Tibial nerve (tissue), 4 donors: ENCODE data around the gene KREMEN2. TPM values are rescaled to one million over a fixed set of nuclear protein-coding genes. Genes with fewer than 3 reads are reported as not detected.
A peak's percentile ranks its signal among the peaks of the same experiment; 100 is the strongest.

Experiments
- DNase-seq, 2 donors: peaks; one replicate each; pipeline ENCODE4 v3.0.0-alpha.2; 2019; ENCODE audit warnings: low spot score in 2 of 2
- H3K27ac ChIP-seq, 4 donors: fragments of 200-600 bp; sonication (generic) in 3 of 4; one replicate each; pipeline ENCODE4 v1.5.1; 2017 to 2019; ENCODE audit warnings: mild to moderate bottlenecking in 1 of 4
- H3K27me3 ChIP-seq, 2 donors: fragments of 200-600 bp; sonication (generic) in 1 of 2; one replicate each; pipeline versions ENCODE4 v1.5.1 to v1.6.0; 2017 to 2019
- H3K36me3 ChIP-seq, 3 donors: fragments of 200-600 bp; sonication (generic); one replicate each; pipeline ENCODE4 v1.5.1; 2018 to 2019
- H3K4me1 ChIP-seq, 4 donors: fragments of 200-600 bp; sonication (generic) in 3 of 4; one replicate each; pipeline ENCODE4 v1.5.1; 2017 to 2019
- H3K4me3 ChIP-seq, 4 donors: fragments of 200-600 bp; sonication (generic) in 3 of 4; one replicate each; pipeline ENCODE4 v1.5.1; 2017 to 2019; ENCODE audit warnings: mild to moderate bottlenecking in 1 of 4, moderate library complexity in 1 of 4
- H3K9me3 ChIP-seq, 4 donors: fragments of 200-600 bp; sonication (generic) in 3 of 4; one replicate each; pipeline ENCODE4 v1.5.1; 2017 to 2019
- CTCF ChIP-seq, 5 experiments: fragments of 200-600 bp in 3 of 5; fragments of 450-650 bp in 2 of 5; sonication (generic) in 3 of 5; IDR thresholded peaks; one replicate each; pipeline ENCODE4 v1.5.1; 2016 to 2019; ENCODE audit warnings: antibody characterized with exemption in 5 of 5, mild to moderate bottlenecking in 3 of 5, moderate library complexity in 2 of 5
- EP300 ChIP-seq, 2 donors: sonication (generic); formaldehyde crosslinking; IDR thresholded peaks; one replicate each; pipeline ENCODE4 v1.6.1; 2017; ENCODE audit warnings: antibody characterized with exemption in 2 of 2, mild to moderate bottlenecking in 1 of 2
- POLR2A ChIP-seq, 2 donors: fragments of 450-650 bp; IDR thresholded peaks; one replicate each; pipeline ENCODE4 v1.6.1; 2017; ENCODE audit warnings: antibody characterized with exemption in 2 of 2, mild to moderate bottlenecking in 2 of 2, moderate library complexity in 2 of 2
- WGBS, 2 donors: methylation state at CpG; one replicate each; pipeline ENCODE4 v1.1.5; 2018; 5-methylcytosine and 5-hydroxymethylcytosine counted together
- total RNA-seq, 4 donors: library from RNA; depleted of rRNA; stranded (reverse); fragments of >200 nt; gene quantifications; one replicate each; pipeline ENCODE4 v1.1.0, GENCODE V29; 2016

The KREMEN2 gene
- total RNA-seq, 4 donors from 2014 or later, result not detected

- no peak overlapping the region for H3K27ac ChIP-seq
- peak overlapping the region in 1 of 4 donors; percentile 40 for H3K4me3 ChIP-seq
- H3K4me1 ChIP-seq, result peaks cover 0 to 22% (median 7%) of the 10 kb centered on the region in 4 donors
- peaks cover 2 to 87% of the 10 kb centered on the region in 2 donors for H3K27me3 ChIP-seq
- TF ChIP-seq CTCF (IDR thresholded peaks at IDR 0.05) (no peak), POLR2A (IDR thresholded peaks at IDR 0.05) (no peak), EP300 (IDR thresholded peaks at IDR 0.05) (no peak)
- DNase-seq, result no peak
- WGBS, 2 donors, result 0 to 1% methylated on average over 1 to 38 of the region's 67 CpGs
- H3K9me3 ChIP-seq, result no peaks in the 10 kb centered on the region
- no peaks in the 10 kb centered on the region for H3K36me3 ChIP-seq
Observed at GRCh38 chr16:3004319-3004718, 40.2 kb downstream of the KREMEN2 start.

GRCh38 chr16:3004781-3005284, 40.8 kb downstream of the KREMEN2 start:
- Histone ChIP-seq H3K27me3 (peaks cover 2 to 88% of the 10 kb centered on the region in 2 donors), H3K27ac (peak overlapping the region in 1 of 4 donors; percentile 50), H3K4me1 (peaks cover 0 to 22% (median 7%) of the 10 kb centered on the region in 4 donors), H3K4me3 (peak overlapping the region in 2 of 4 donors; percentile 9 to 40), H3K36me3 (no peaks in the 10 kb centered on the region), H3K9me3 (no peaks in the 10 kb centered on the region)
- WGBS, 2 donors, result 13 to 14% methylated on average over 24 to 25 of the region's 25 CpGs
- TF ChIP-seq EP300 (IDR thresholded peaks at IDR 0.05) (no peak), CTCF (IDR thresholded peaks at IDR 0.05) (no peak), POLR2A (IDR thresholded peaks at IDR 0.05) (no peak)
- DNase-seq, result no peak

- no peaks in the 10 kb centered on the region for H3K9me3 ChIP-seq
- peaks cover 0 to 22% (median 7%) of the 10 kb centered on the region in 4 donors for H3K4me1 ChIP-seq
- WGBS, 2 donors, result 45% methylated on average over 8 to 11 of the region's 13 CpGs
- no peak for TF ChIP-seq EP300 (IDR thresholded peaks at IDR 0.05)
- no peak for TF ChIP-seq POLR2A (IDR thresholded peaks at IDR 0.05)
- no peak for TF ChIP-seq CTCF (IDR thresholded peaks at IDR 0.05)
- H3K27me3 ChIP-seq, result peaks cover 2 to 91% of the 10 kb centered on the region in 2 donors
- DNase-seq, result no peak
- H3K4me3 ChIP-seq, result no peak overlapping the region
- H3K36me3 ChIP-seq, result no peaks in the 10 kb centered on the region
- H3K27ac ChIP-seq, result peak overlapping the region in 1 of 4 donors; percentile 34
Observed at GRCh38 chr16:3007059-3007956, 43.2 kb downstream of the KREMEN2 start.

GRCh38 chr16:3007957-3008689, 44.0 kb downstream of the KREMEN2 start:
- no peak for TF ChIP-seq POLR2A (IDR thresholded peaks at IDR 0.05)
- TF ChIP-seq CTCF (IDR thresholded peaks at IDR 0.05), result no peak
- TF ChIP-seq EP300 (IDR thresholded peaks at IDR 0.05), result no peak
- 13 to 24% methylated on average over 17 of the region's 17 CpGs for WGBS, 2 donors
- Histone ChIP-seq H3K4me1 (peaks cover 0 to 22% (median 7%) of the 10 kb centered on the region in 4 donors), H3K4me3 (no peak overlapping the region), H3K27me3 (peaks cover 2 to 91% of the 10 kb centered on the region in 2 donors), H3K9me3 (no peaks in the 10 kb centered on the region), H3K27ac (peak overlapping the region in 1 of 4 donors; percentile 34), H3K36me3 (no peaks in the 10 kb centered on the region)
- no peak for DNase-seq
